GM12878 (cell line): ENCODE measurements around the gene NOVA2. TPM values are rescaled to one million over a fixed set of nuclear protein-coding genes. Genes with fewer than 3 reads are reported as not detected.

Source experiments
- CEBPB ChIP-seq, 2 experiments: fragments of 150-350 bp in 1 of 2; IDR thresholded peaks; 2 replicates each; pipeline ENCODE4 v1.6.1; 2012 to 2014; ENCODE audit warnings: low read depth in 2 of 2, low read length in 2 of 2, borderline replicate concordance in 1 of 2, inconsistent platforms in 1 of 2
- EGR1 ChIP-seq, 2 experiments: IDR thresholded peaks; 1 replicate in 1 of 2; 2 replicates in 1 of 2; pipeline ENCODE4 v1.6.1; 2011 to 2012; ENCODE audit warnings: low read depth in 2 of 2, low read length in 2 of 2, borderline replicate concordance in 1 of 2, mild to moderate bottlenecking in 1 of 2, moderate library complexity in 1 of 2
- ESRRA ChIP-seq: IDR thresholded peaks from 2 replicates; pipeline ENCODE4 v1.6.1; 2012; ENCODE audit warnings: mild to moderate bottlenecking, low read length, improper control_type of control experiment
- EZH2 ChIP-seq: IDR thresholded peaks from 2 replicates; pipeline ENCODE4 v1.6.1; 2012; ENCODE audit warnings: low read depth, mild to moderate bottlenecking, control low read depth, inconsistent platforms, low read length, borderline replicate concordance; ENCODE audit not compliant: control insufficient read depth
- FOXM1 ChIP-seq: IDR thresholded peaks from 2 replicates; pipeline ENCODE4 v1.6.1; 2012; ENCODE audit warnings: low read depth, mild to moderate bottlenecking, inconsistent platforms, low read length, moderate library complexity
- HDGF ChIP-seq: fragments of 450-650 bp; IDR thresholded peaks from 2 replicates; pipeline ENCODE4 v1.6.1; 2016; ENCODE audit warnings: antibody characterized with exemption
- IKZF1 ChIP-seq: fragments of 450-650 bp; conservative IDR thresholded peaks from 2 replicates; pipeline ENCODE4 v1.6.1; 2017; ENCODE audit warnings: antibody characterized with exemption, mild to moderate bottlenecking
- IKZF2 ChIP-seq, 2 experiments: fragments of 450-650 bp; IDR thresholded peaks; 2 replicates each; pipeline ENCODE4 v1.6.1; 2017; ENCODE audit warnings: mild to moderate bottlenecking in 2 of 2, moderate library complexity in 2 of 2
- KAT2A ChIP-seq: conservative IDR thresholded peaks from 2 replicates; pipeline ENCODE4 v1.6.1; 2011; ENCODE audit warnings: low read depth, low read length; ENCODE audit not compliant: control insufficient read depth
- LARP7 ChIP-seq: fragments of 450-650 bp; IDR thresholded peaks from 2 replicates; pipeline ENCODE4 v1.6.1; 2017; ENCODE audit warnings: mild to moderate bottlenecking
- NBN ChIP-seq: fragments of 450-650 bp; IDR thresholded peaks from 2 replicates; pipeline ENCODE4 v1.6.1; 2016
- NFYB ChIP-seq: IDR thresholded peaks from 2 replicates; pipeline ENCODE4 v1.6.1; 2011; ENCODE audit warnings: low read depth, mild to moderate bottlenecking, low read length, improper control_type of control experiment, moderate library complexity; ENCODE audit not compliant: insufficient read depth
- NRF1 ChIP-seq: conservative IDR thresholded peaks from 2 replicates; pipeline ENCODE4 v1.6.1; 2011; ENCODE audit warnings: mild to moderate bottlenecking, low read depth, low read length, improper control_type of control experiment
- RUNX3 ChIP-seq: IDR thresholded peaks from 2 replicates; pipeline ENCODE4 v1.6.1; 2012; ENCODE audit warnings: low read length, inconsistent platforms
- SRF ChIP-seq, 2 experiments: IDR thresholded peaks; 2 replicates each; pipeline ENCODE4 v1.6.1; 2011; ENCODE audit warnings: low read depth in 2 of 2, low read length in 2 of 2, mild to moderate bottlenecking in 1 of 2, moderate library complexity in 1 of 2
- STAT3 ChIP-seq: IDR thresholded peaks from 2 replicates; pipeline ENCODE4 v1.6.1; 2011; ENCODE audit warnings: low read depth, low read length, improper control_type of control experiment
- SUZ12 ChIP-seq: fragments of 200-600 bp; sonication (generic); IDR thresholded peaks from one replicate; pipeline ENCODE4 v1.6.1; 2018; ENCODE audit warnings: antibody characterized with exemption, mild to moderate bottlenecking; ENCODE audit not compliant: unreplicated experiment
- WRNIP1 ChIP-seq: IDR thresholded peaks from 2 replicates; pipeline ENCODE4 v1.6.1; 2011; ENCODE audit warnings: low read depth, low read length, improper control_type of control experiment, borderline replicate concordance
- ZNF207 ChIP-seq: fragments of 450-650 bp; IDR thresholded peaks from 2 replicates; pipeline ENCODE4 v1.6.1; 2014; ENCODE audit warnings: antibody characterized with exemption, mild to moderate bottlenecking, borderline replicate concordance
- ZNF622 ChIP-seq: fragments of 450-650 bp; IDR thresholded peaks from 2 replicates; pipeline ENCODE4 v1.6.1; 2017; ENCODE audit warnings: mild to moderate bottlenecking, inconsistent platforms
- ZSCAN29 ChIP-seq: fragments of 450-650 bp; IDR thresholded peaks from 2 replicates; pipeline ENCODE4 v1.6.1; 2017; ENCODE audit warnings: mild to moderate bottlenecking, moderate library complexity
- polyA plus RNA-seq, 11 experiments: library from polyadenylated mRNA; depleted of rRNA in 4 of 11; unstranded in 6 of 11; stranded (reverse) in 5 of 11; fragments of >200 nt; fragmentation: Nextera tagmentation in 4 of 11; fragmentation: Illumina TruSeq in 1 of 11; extraction: Ambion mirVana in 4 of 11; extraction: Trizol in 1 of 11; gene quantifications; 1 replicate in 1 of 11; 2 replicates in 10 of 11; pipeline versions ENCODE4 v1.2.1 to v1.2.3, GENCODE V29; 2011 to 2016; ENCODE audit warnings: inconsistent platforms in 2 of 11, missing spikeins in 2 of 11, low read depth in 1 of 11
- total RNA-seq, 4 experiments: library from RNA; depleted of rRNA in 3 of 4; stranded (reverse); fragments of >200 nt in 3 of 4; fragmentation: Illumina TruSeq in 1 of 4; extraction: Trizol in 1 of 4; gene quantifications; 2 replicates each; pipeline versions ENCODE4 v1.2.1 to v1.2.3, GENCODE V29; 2013 to 2021
- TF ChIP-seq, protein P1 (sequence below): fragments of 450-650 bp; formaldehyde crosslinking; IDR thresholded peaks from 2 replicates; pipeline ENCODE4 v1.5.0; 2022; ENCODE audit warnings: mild to moderate bottlenecking, missing genetic modification characterization
- TF ChIP-seq, protein P2 (sequence below): IDR thresholded peaks from 2 replicates; pipeline ENCODE4 v1.6.1; 2011; ENCODE audit warnings: mild to moderate bottlenecking, low read depth, low read length, moderate library complexity; ENCODE audit not compliant: insufficient replicate concordance
- TF ChIP-seq, protein P3 (sequence below): fragments of 450-650 bp; IDR thresholded peaks from 2 replicates; pipeline ENCODE4 v1.6.1; 2017; ENCODE audit warnings: mild to moderate bottlenecking, low read depth, inconsistent platforms; ENCODE audit not compliant: poor library complexity, severe bottlenecking

NOVA2 gene
- total and polyA plus RNA-seq, 10 of the 15 experiments (the other 5 are each of a cell fraction or from before 2014, with no cell fraction given), result under 0.01 to 0.44 (median 0.03) TPM; not detected in 4

DNA sequence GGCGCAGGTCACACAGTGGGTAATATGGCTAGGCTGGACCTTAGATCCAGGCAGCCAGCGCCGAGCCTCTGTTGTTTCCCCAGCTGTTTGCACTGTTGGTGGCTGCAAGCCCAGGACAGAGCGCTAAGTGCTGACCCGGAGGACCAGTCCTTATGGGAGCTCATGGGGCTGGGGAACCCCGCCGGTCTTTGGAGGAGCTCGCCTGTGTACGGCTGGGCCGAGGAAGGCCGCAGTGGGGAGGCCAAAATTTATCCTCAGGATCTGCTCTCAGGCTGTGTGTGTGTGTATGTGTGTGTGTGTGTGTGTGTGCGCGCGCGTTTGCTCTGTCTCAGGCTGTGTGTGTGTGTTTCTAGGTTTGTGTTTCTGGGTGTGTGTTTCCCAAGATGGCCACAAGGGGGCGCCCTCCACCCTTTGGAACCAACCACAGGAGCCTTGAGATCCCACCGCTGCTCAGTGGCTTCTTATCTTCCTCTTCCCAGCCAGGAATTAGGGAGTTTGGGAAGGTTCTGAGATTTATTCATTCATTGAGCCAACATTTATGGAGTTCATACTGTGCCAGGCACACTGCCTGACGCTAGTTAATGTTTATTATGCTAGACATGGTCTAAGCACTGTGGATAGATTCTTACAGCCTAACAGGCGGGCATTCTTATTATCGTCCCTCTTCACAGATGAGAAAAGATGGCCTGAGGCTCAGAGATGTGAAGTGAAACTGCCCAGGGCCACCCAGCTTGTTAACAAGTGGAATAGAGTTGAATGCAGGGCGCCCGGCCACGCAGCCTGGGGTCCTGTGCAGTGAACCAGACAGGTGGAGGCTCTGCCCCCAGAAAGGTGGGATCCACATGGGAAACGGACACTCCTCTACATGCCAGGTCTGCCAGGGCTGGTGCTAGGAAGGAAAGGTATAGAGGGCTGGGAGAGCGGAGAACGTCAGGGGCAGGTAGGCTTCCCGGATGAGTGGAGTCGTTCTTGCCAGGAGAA lies 36.2 kb upstream of the NOVA2 start (continued):
- TF ChIP-seq, protein P1, sequence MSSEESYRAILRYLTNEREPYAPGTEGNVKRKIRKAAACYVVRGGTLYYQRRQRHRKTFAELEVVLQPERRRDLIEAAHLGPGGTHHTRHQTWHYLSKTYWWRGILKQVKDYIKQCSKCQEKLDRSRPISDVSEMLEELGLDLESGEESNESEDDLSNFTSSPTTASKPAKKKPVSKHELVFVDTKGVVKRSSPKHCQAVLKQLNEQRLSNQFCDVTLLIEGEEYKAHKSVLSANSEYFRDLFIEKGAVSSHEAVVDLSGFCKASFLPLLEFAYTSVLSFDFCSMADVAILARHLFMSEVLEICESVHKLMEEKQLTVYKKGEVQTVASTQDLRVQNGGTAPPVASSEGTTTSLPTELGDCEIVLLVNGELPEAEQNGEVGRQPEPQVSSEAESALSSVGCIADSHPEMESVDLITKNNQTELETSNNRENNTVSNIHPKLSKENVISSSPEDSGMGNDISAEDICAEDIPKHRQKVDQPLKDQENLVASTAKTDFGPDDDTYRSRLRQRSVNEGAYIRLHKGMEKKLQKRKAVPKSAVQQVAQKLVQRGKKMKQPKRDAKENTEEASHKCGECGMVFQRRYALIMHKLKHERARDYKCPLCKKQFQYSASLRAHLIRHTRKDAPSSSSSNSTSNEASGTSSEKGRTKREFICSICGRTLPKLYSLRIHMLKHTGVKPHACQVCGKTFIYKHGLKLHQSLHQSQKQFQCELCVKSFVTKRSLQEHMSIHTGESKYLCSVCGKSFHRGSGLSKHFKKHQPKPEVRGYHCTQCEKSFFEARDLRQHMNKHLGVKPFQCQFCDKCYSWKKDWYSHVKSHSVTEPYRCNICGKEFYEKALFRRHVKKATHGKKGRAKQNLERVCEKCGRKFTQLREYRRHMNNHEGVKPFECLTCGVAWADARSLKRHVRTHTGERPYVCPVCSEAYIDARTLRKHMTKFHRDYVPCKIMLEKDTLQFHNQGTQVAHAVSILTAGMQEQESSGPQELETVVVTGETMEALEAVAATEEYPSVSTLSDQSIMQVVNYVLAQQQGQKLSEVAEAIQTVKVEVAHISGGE (CRISPR knock-in tag), result no peak
- TF ChIP-seq LARP7, result no peak
- no peak for TF ChIP-seq SRF (IDR thresholded peaks at IDR 0.05; ENCODE audit: low read depth in 2 of 2, low read length in 2 of 2)
- TF ChIP-seq ZNF207, result no peak
- TF ChIP-seq IKZF2 (IDR thresholded peaks at IDR 0.05), result no peak
- TF ChIP-seq EZH2, result no peak
- TF ChIP-seq NBN, result 0 out of 2 replicates have a peak, but pooled peaks have one; percentile 24
- no peak for TF ChIP-seq ESRRA
- TF ChIP-seq EGR1 (IDR thresholded peaks at IDR 0.05; ENCODE audit: borderline replicate concordance in 1 of 2, low read depth in 2 of 2, low read length in 2 of 2), result no peak
- no peak for TF ChIP-seq NRF1
- TF ChIP-seq ZNF622, result no peak
- TF ChIP-seq, protein P2, sequence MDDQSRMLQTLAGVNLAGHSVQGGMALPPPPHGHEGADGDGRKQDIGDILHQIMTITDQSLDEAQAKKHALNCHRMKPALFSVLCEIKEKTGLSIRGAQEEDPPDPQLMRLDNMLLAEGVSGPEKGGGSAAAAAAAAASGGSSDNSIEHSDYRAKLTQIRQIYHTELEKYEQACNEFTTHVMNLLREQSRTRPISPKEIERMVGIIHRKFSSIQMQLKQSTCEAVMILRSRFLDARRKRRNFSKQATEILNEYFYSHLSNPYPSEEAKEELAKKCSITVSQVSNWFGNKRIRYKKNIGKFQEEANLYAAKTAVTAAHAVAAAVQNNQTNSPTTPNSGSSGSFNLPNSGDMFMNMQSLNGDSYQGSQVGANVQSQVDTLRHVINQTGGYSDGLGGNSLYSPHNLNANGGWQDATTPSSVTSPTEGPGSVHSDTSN, result no peak
- TF ChIP-seq STAT3, result no peak
- 0 out of 2 replicates have a peak, but pooled peaks have one; percentile 19 for TF ChIP-seq IKZF1
- peak; percentile 48 for TF ChIP-seq RUNX3
- TF ChIP-seq KAT2A, result no peak
- TF ChIP-seq WRNIP1, result no peak
- TF ChIP-seq NFYB, result no peak
- no peak for TF ChIP-seq SUZ12
- TF ChIP-seq ZSCAN29, result no peak
- TF ChIP-seq, protein P3, sequence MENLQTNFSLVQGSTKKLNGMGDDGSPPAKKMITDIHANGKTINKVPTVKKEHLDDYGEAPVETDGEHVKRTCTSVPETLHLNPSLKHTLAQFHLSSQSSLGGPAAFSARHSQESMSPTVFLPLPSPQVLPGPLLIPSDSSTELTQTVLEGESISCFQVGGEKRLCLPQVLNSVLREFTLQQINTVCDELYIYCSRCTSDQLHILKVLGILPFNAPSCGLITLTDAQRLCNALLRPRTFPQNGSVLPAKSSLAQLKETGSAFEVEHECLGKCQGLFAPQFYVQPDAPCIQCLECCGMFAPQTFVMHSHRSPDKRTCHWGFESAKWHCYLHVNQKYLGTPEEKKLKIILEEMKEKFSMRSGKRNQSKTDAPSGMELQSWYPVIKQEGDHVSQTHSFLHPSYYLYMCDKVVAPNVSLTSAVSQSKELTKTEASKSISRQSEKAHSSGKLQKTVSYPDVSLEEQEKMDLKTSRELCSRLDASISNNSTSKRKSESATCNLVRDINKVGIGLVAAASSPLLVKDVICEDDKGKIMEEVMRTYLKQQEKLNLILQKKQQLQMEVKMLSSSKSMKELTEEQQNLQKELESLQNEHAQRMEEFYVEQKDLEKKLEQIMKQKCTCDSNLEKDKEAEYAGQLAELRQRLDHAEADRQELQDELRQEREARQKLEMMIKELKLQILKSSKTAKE, result no peak
- TF ChIP-seq FOXM1, result no peak
- 0 out of 2 replicates have a peak, but pooled peaks have one; percentile 61 for TF ChIP-seq HDGF
- TF ChIP-seq CEBPB (IDR thresholded peaks at IDR 0.05; ENCODE audit: borderline replicate concordance in 1 of 2, low read depth in 2 of 2, low read length in 2 of 2), result no peak
